ENCODE results near the gene PAFAH2.

Gene PAFAH2

GRCh38 chr1:25917996-25918395 lies 79.9 kb downstream of the PAFAH2 start:
- no peak overlapping the region for H3K4me3 ChIP-seq (ENCODE audit: low read depth, low read length)
- TF ChIP-seq CTCF (IDR thresholded peaks at IDR 0.05; ENCODE audit: borderline replicate concordance, insufficient read depth, low read depth, low read length), result no peak

- TF ChIP-seq CTCF (IDR thresholded peaks at IDR 0.05; ENCODE audit: borderline replicate concordance, insufficient read depth, low read depth, low read length), result no peak
- no peak overlapping the region for H3K4me3 ChIP-seq (ENCODE audit: low read depth, low read length)
Observed at GRCh38 chr1:25916460-25916859, 81.4 kb downstream of the PAFAH2 start.

GRCh38 chr1:25914074-25914995 lies 83.5 kb downstream of the PAFAH2 start:
- no peak for TF ChIP-seq CTCF (IDR thresholded peaks at IDR 0.05; ENCODE audit: borderline replicate concordance, insufficient read depth, low read depth, low read length)
- H3K4me3 ChIP-seq (ENCODE audit: low read depth, low read length), result no peak overlapping the region

GRCh38 chr1:25913206-25913605 lies 84.7 kb downstream of the PAFAH2 start:
- no peak overlapping the region for H3K4me3 ChIP-seq (ENCODE audit: low read depth, low read length)
- TF ChIP-seq CTCF (IDR thresholded peaks at IDR 0.05; ENCODE audit: borderline replicate concordance, insufficient read depth, low read depth, low read length), result no peak

- TF ChIP-seq CTCF (IDR thresholded peaks at IDR 0.05; ENCODE audit: borderline replicate concordance, insufficient read depth, low read depth, low read length), result no peak
- H3K4me3 ChIP-seq (ENCODE audit: low read depth, low read length), result no peak overlapping the region
Observed at GRCh38 chr1:25912076-25912831, 85.6 kb downstream of the PAFAH2 start.

GRCh38 chr1:25911162-25911561 lies 86.7 kb downstream of the PAFAH2 start:
- no peak for TF ChIP-seq CTCF (IDR thresholded peaks at IDR 0.05; ENCODE audit: borderline replicate concordance, insufficient read depth, low read depth, low read length)
- no peak overlapping the region for H3K4me3 ChIP-seq (ENCODE audit: low read depth, low read length)
